Large intestine (tissue), 3 donors: ENCODE data around the gene MORC2. TPM values are rescaled to one million over a fixed set of nuclear protein-coding genes. Genes with fewer than 3 reads are reported as not detected.
A peak's percentile ranks its signal among the peaks of the same experiment; 100 is the strongest.

Experiments used
- DNase-seq, 2 donors: peaks; one replicate each; pipeline versions ENCODE4 v3.0.0 to v3.0.0-alpha.2; 2013
- H3K27ac ChIP-seq: one replicate; pipeline ENCODE4 v1.5.1; 2013; ENCODE audit warnings: low read length
- H3K27me3 ChIP-seq: 2 replicates; pipeline ENCODE4 v1.6.1; 2013; ENCODE audit warnings: low read length; ENCODE audit not compliant: control insufficient read depth, insufficient read depth
- H3K36me3 ChIP-seq: 2 replicates; pipeline ENCODE4 v1.6.1; 2013; ENCODE audit warnings: low read length; ENCODE audit not compliant: control insufficient read depth, insufficient read depth
- H3K4me1 ChIP-seq: one replicate; pipeline ENCODE4 v1.6.1; 2013; ENCODE audit warnings: low read length; ENCODE audit not compliant: control insufficient read depth, insufficient read depth
- H3K4me3 ChIP-seq: one replicate; pipeline ENCODE4 v1.5.1; 2013; ENCODE audit warnings: low read length
- H3K9me3 ChIP-seq: one replicate; pipeline ENCODE4 v1.6.1; 2013; ENCODE audit warnings: mild to moderate bottlenecking, low read depth, low read length, moderate library complexity; ENCODE audit not compliant: control insufficient read depth
- WGBS: methylation state at CpG from one replicate; pipeline ENCODE4 v1.1.5; 2013; ENCODE audit warnings: low lambda C conversion rate; ENCODE audit not compliant: insufficient coverage; 5-methylcytosine and 5-hydroxymethylcytosine counted together
- polyA plus RNA-seq: library from polyadenylated mRNA; unstranded; fragments of 120-200 nt; gene quantifications from one replicate; pipeline ENCODE4 v1.2.1, GENCODE V29; 2013

The MORC2 gene
- polyA plus RNA-seq, 1 donor = 28.2 TPM

- H3K27ac ChIP-seq = no peak overlapping the region
- no peaks in the 10 kb centered on the region for H3K9me3 ChIP-seq
- H3K4me1 ChIP-seq = no peaks in the 10 kb centered on the region
- H3K27me3 ChIP-seq = no peaks in the 10 kb centered on the region
- WGBS = no CpG with 5 or more reads among the region's 9 CpGs
- H3K36me3 ChIP-seq = peaks cover 34% of the 10 kb centered on the region
- DNase-seq = no peak
- no peak overlapping the region for H3K4me3 ChIP-seq
Measured at GRCh38 chr22:30923168-30923900, 45.2 kb downstream of the MORC2 start.

GRCh38 chr22:30922151-30922611 is 46.4 kb downstream of the MORC2 start:
- no CpG with 5 or more reads among the region's 34 CpGs for WGBS

GRCh38 chr22:30921108-30921507 is 47.5 kb downstream of the MORC2 start:
- Histone ChIP-seq H3K4me3 (peak overlapping the region; percentile 38), H3K27ac (no peak overlapping the region), H3K36me3 (peaks cover 13% of the 10 kb centered on the region), H3K9me3 (peaks cover 1% of the 10 kb centered on the region), H3K4me1 (no peaks in the 10 kb centered on the region), H3K27me3 (no peaks in the 10 kb centered on the region)
- DNase-seq = no peak
- WGBS = no CpG with 5 or more reads among the region's 6 CpGs

More at GRCh38 chr22:30922151-30922611, 46.4 kb downstream of the MORC2 start:
- Histone ChIP-seq H3K9me3 (no peaks in the 10 kb centered on the region), H3K4me3 (peak overlapping the region; percentile 38), H3K36me3 (peaks cover 22% of the 10 kb centered on the region), H3K27ac (no peak overlapping the region), H3K27me3 (no peaks in the 10 kb centered on the region), H3K4me1 (no peaks in the 10 kb centered on the region)
- peak; percentile 63 to 72 for DNase-seq

- DNase-seq = peak; percentile 47 to 48
- no CpG with 5 or more reads among the region's 9 CpGs for WGBS
Measured at GRCh38 chr22:30920407-30920806, 48.2 kb downstream of the MORC2 start.

GRCh38 chr22:30919973-30920372 is 48.6 kb downstream of the MORC2 start:
- Histone ChIP-seq H3K4me3 (no peak overlapping the region), H3K36me3 (peaks cover 4% of the 10 kb centered on the region), H3K27ac (no peak overlapping the region), H3K4me1 (no peaks in the 10 kb centered on the region), H3K9me3 (peaks cover 3% of the 10 kb centered on the region), H3K27me3 (no peaks in the 10 kb centered on the region)
- no peak for DNase-seq
- WGBS = no CpG with 5 or more reads among the region's 7 CpGs

More at GRCh38 chr22:30920407-30920806, 48.2 kb downstream of the MORC2 start:
- H3K4me3 ChIP-seq = no peak overlapping the region
- H3K27me3 ChIP-seq = no peaks in the 10 kb centered on the region
- peaks cover 8% of the 10 kb centered on the region for H3K36me3 ChIP-seq
- no peak overlapping the region for H3K27ac ChIP-seq
- H3K9me3 ChIP-seq = peaks cover 3% of the 10 kb centered on the region
- H3K4me1 ChIP-seq = no peaks in the 10 kb centered on the region

- no peaks in the 10 kb centered on the region for H3K27me3 ChIP-seq
- H3K36me3 ChIP-seq = no peaks in the 10 kb centered on the region
- no peaks in the 10 kb centered on the region for H3K4me1 ChIP-seq
- H3K4me3 ChIP-seq = no peak overlapping the region
- H3K27ac ChIP-seq = no peak overlapping the region
- 80% methylated on average over 1 of the region's 7 CpGs for WGBS
- H3K9me3 ChIP-seq = peaks cover 3% of the 10 kb centered on the region
- DNase-seq = no peak
Measured at GRCh38 chr22:30918761-30919160, 49.8 kb downstream of the MORC2 start.

GRCh38 chr22:30910358-30910757 is 58.2 kb downstream of the MORC2 start:
- Histone ChIP-seq H3K4me1 (no peaks in the 10 kb centered on the region), H3K9me3 (no peaks in the 10 kb centered on the region), H3K27ac (no peak overlapping the region), H3K4me3 (no peak overlapping the region), H3K36me3 (peaks cover 5% of the 10 kb centered on the region), H3K27me3 (no peaks in the 10 kb centered on the region)
- no CpG with 5 or more reads among the region's 2 CpGs for WGBS
- DNase-seq = no peak

GRCh38 chr22:30909306-30909705 is 59.3 kb downstream of the MORC2 start:
- WGBS = no CpG with 5 or more reads among the region's 5 CpGs
- Histone ChIP-seq H3K27ac (no peak overlapping the region), H3K27me3 (no peaks in the 10 kb centered on the region), H3K4me1 (no peaks in the 10 kb centered on the region), H3K9me3 (no peaks in the 10 kb centered on the region), H3K36me3 (peaks cover 5% of the 10 kb centered on the region), H3K4me3 (no peak overlapping the region)
- no peak for DNase-seq

- DNase-seq = no peak
- no peaks in the 10 kb centered on the region for H3K27me3 ChIP-seq
- H3K4me3 ChIP-seq = no peak overlapping the region
- no peaks in the 10 kb centered on the region for H3K9me3 ChIP-seq
- H3K4me1 ChIP-seq = no peaks in the 10 kb centered on the region
- no CpG with 5 or more reads among the region's 6 CpGs for WGBS
- no peak overlapping the region for H3K27ac ChIP-seq
- peaks cover 5% of the 10 kb centered on the region for H3K36me3 ChIP-seq
Measured at GRCh38 chr22:30908051-30908461, 60.5 kb downstream of the MORC2 start.

GRCh38 chr22:30906946-30907345 is 61.6 kb downstream of the MORC2 start:
- WGBS = no CpG with 5 or more reads among the region's 1 CpG
- no peaks in the 10 kb centered on the region for H3K4me1 ChIP-seq
- DNase-seq = no peak
- H3K9me3 ChIP-seq = no peaks in the 10 kb centered on the region
- H3K4me3 ChIP-seq = no peak overlapping the region
- peaks cover 14% of the 10 kb centered on the region for H3K36me3 ChIP-seq
- H3K27ac ChIP-seq = no peak overlapping the region
- no peaks in the 10 kb centered on the region for H3K27me3 ChIP-seq

- DNase-seq = no peak
Measured at GRCh38 chr22:30906411-30906810, 62.2 kb downstream of the MORC2 start.

More at GRCh38 chr22:30906411-30906810, 62.2 kb downstream of the MORC2 start:
- no peak overlapping the region for H3K27ac ChIP-seq
- peaks cover 14% of the 10 kb centered on the region for H3K36me3 ChIP-seq
- no peak overlapping the region for H3K4me3 ChIP-seq
- H3K9me3 ChIP-seq = no peaks in the 10 kb centered on the region
- no CpG with 5 or more reads among the region's 9 CpGs for WGBS
- H3K27me3 ChIP-seq = no peaks in the 10 kb centered on the region
- H3K4me1 ChIP-seq = no peaks in the 10 kb centered on the region
